ENCODE results near the gene ADRA2C.

ADRA2C gene

GRCh38 chr4:3718462-3718861 lies 47.7 kb upstream of the ADRA2C start:
- Histone ChIP-seq H3K79me2 (ENCODE audit: insufficient read depth, low read length) (no peaks in the 10 kb centered on the region), H3K9ac (ENCODE audit: low read length) (no peak overlapping the region), H3K27ac (ENCODE audit: low read depth, low read length) (no peak overlapping the region), H3K4me2 (ENCODE audit: low read depth, low read length, poor library complexity, severe bottlenecking) (no peak overlapping the region), H3K9me2 (replicated peaks; ENCODE audit: insufficient read depth, low read length) (no peaks in the 10 kb centered on the region), H3K27me3 (ENCODE audit: low read length) (no peaks in the 10 kb centered on the region), H3K4me3 (ENCODE audit: insufficient read depth, low read length, poor library complexity, severe bottlenecking) (no peak overlapping the region), H2AFZ (ENCODE audit: low read depth, low read length, severe bottlenecking) (no peak overlapping the region), H3K9me3 (ENCODE audit: insufficient read depth, low read length) (no peaks in the 10 kb centered on the region), H3F3A (ENCODE audit: insufficient read depth) (no peaks in the 10 kb centered on the region), H3K36me3 (ENCODE audit: low read length) (no peaks in the 10 kb centered on the region), H4K20me1 (ENCODE audit: low read depth, low read length) (no peaks in the 10 kb centered on the region)
- TF ChIP-seq, protein P1, sequence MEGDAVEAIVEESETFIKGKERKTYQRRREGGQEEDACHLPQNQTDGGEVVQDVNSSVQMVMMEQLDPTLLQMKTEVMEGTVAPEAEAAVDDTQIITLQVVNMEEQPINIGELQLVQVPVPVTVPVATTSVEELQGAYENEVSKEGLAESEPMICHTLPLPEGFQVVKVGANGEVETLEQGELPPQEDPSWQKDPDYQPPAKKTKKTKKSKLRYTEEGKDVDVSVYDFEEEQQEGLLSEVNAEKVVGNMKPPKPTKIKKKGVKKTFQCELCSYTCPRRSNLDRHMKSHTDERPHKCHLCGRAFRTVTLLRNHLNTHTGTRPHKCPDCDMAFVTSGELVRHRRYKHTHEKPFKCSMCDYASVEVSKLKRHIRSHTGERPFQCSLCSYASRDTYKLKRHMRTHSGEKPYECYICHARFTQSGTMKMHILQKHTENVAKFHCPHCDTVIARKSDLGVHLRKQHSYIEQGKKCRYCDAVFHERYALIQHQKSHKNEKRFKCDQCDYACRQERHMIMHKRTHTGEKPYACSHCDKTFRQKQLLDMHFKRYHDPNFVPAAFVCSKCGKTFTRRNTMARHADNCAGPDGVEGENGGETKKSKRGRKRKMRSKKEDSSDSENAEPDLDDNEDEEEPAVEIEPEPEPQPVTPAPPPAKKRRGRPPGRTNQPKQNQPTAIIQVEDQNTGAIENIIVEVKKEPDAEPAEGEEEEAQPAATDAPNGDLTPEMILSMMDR (IDR thresholded peaks at IDR 0.05; ENCODE audit: insufficient read depth, low read length, poor library complexity, severe bottlenecking) = no peak
- no peak for TF ChIP-seq EZH2phosphoT487 (conservative IDR thresholded peaks at IDR 0.05; ENCODE audit: low read length)

GRCh38 chr4:3719191-3719590 lies 47.0 kb upstream of the ADRA2C start:
- H3K27me3 ChIP-seq (ENCODE audit: low read length) = no peaks in the 10 kb centered on the region
- H3K79me2 ChIP-seq (ENCODE audit: insufficient read depth, low read length) = no peaks in the 10 kb centered on the region
- H3K27ac ChIP-seq (ENCODE audit: low read depth, low read length) = no peak overlapping the region
- no peak for TF ChIP-seq EZH2phosphoT487 (conservative IDR thresholded peaks at IDR 0.05; ENCODE audit: low read length)
- TF ChIP-seq, protein P1 (IDR thresholded peaks at IDR 0.05; ENCODE audit: insufficient read depth, low read length, poor library complexity, severe bottlenecking) = no peak
- no peak overlapping the region for H3K4me3 ChIP-seq (ENCODE audit: insufficient read depth, low read length, poor library complexity, severe bottlenecking)
- no peaks in the 10 kb centered on the region for H3K9me2 ChIP-seq (replicated peaks; ENCODE audit: insufficient read depth, low read length)
- no peaks in the 10 kb centered on the region for H4K20me1 ChIP-seq (ENCODE audit: low read depth, low read length)
- H3K4me2 ChIP-seq (ENCODE audit: low read depth, low read length, poor library complexity, severe bottlenecking) = no peak overlapping the region
- H3F3A ChIP-seq (ENCODE audit: insufficient read depth) = no peaks in the 10 kb centered on the region
- H2AFZ ChIP-seq (ENCODE audit: low read depth, low read length, severe bottlenecking) = no peak overlapping the region
- H3K9me3 ChIP-seq (ENCODE audit: insufficient read depth, low read length) = no peaks in the 10 kb centered on the region
- H3K9ac ChIP-seq (ENCODE audit: low read length) = no peak overlapping the region
- no peaks in the 10 kb centered on the region for H3K36me3 ChIP-seq (ENCODE audit: low read length)

GRCh38 chr4:3719836-3720235 lies 46.3 kb upstream of the ADRA2C start:
- Histone ChIP-seq H3K4me3 (ENCODE audit: insufficient read depth, low read length, poor library complexity, severe bottlenecking) (no peak overlapping the region), H2AFZ (ENCODE audit: low read depth, low read length, severe bottlenecking) (no peak overlapping the region), H3K9me3 (ENCODE audit: insufficient read depth, low read length) (no peaks in the 10 kb centered on the region), H3F3A (ENCODE audit: insufficient read depth) (no peaks in the 10 kb centered on the region), H3K36me3 (ENCODE audit: low read length) (no peaks in the 10 kb centered on the region), H3K27me3 (ENCODE audit: low read length) (no peaks in the 10 kb centered on the region), H3K9me2 (replicated peaks; ENCODE audit: insufficient read depth, low read length) (no peaks in the 10 kb centered on the region), H3K79me2 (ENCODE audit: insufficient read depth, low read length) (no peaks in the 10 kb centered on the region), H3K27ac (ENCODE audit: low read depth, low read length) (no peak overlapping the region), H4K20me1 (ENCODE audit: low read depth, low read length) (no peaks in the 10 kb centered on the region), H3K9ac (ENCODE audit: low read length) (no peak overlapping the region), H3K4me2 (ENCODE audit: low read depth, low read length, poor library complexity, severe bottlenecking) (no peak overlapping the region)
- TF ChIP-seq EZH2phosphoT487 (conservative IDR thresholded peaks at IDR 0.05; ENCODE audit: low read length) = no peak
- TF ChIP-seq, protein P1 (IDR thresholded peaks at IDR 0.05; ENCODE audit: insufficient read depth, low read length, poor library complexity, severe bottlenecking) = no peak

All from SU-DHL-6 (cell line).